Activated T-helper 2 cell treated with anti-CD3 and anti-CD28 coated beads, Interferon-gamma antibody, Interleukin-2, Interleukin-4, amounts not matched to agents 10 μg/mL and 5 μg/mL and 100 μg/mL, durations not matched to agents 14 hours and 24 hours and 36 hours (primary cell): Measurements from ENCODE around the gene FRAT1. TPM values are rescaled to one million over a fixed set of nuclear protein-coding genes. Genes with fewer than 3 reads are reported as not detected.
A peak's percentile ranks its signal among the peaks of the same experiment; 100 is the strongest.
"Not testable (repeated sequence)": the region's sequence is repeated elsewhere in the genome, so short reads cannot be mapped to it uniquely, and the experiment has no call there.

ENCODE experiments used
- DNase-seq: peaks from one replicate; pipeline ENCODE4 v3.0.0; 2021; ENCODE audit warnings: low spot score
- H3K27ac Mint-ChIP-seq: one replicate; pipeline ENCODE4 v1.8.0; 2021; ENCODE audit warnings: mixed read lengths
- H3K27me3 Mint-ChIP-seq: one replicate; pipeline ENCODE4 v1.8.0; 2021; ENCODE audit warnings: low read depth, mixed read lengths
- H3K36me3 Mint-ChIP-seq: one replicate; pipeline ENCODE4 v1.8.0; 2021; ENCODE audit warnings: low read depth, mixed read lengths
- H3K4me1 Mint-ChIP-seq: one replicate; pipeline ENCODE4 v1.8.0; 2021; ENCODE audit warnings: low read depth, mixed read lengths
- H3K4me3 Mint-ChIP-seq: one replicate; pipeline ENCODE4 v1.8.0; 2021; ENCODE audit warnings: low read depth, mild to moderate bottlenecking, moderate library complexity, mixed read lengths
- H3K9me3 Mint-ChIP-seq: one replicate; pipeline ENCODE4 v1.8.0; 2021; ENCODE audit warnings: mixed read lengths
- intact Hi-C: fragments of 100-400 bp; cut with micrococcal nuclease; formaldehyde crosslinking; loops from one replicate; pipeline ENCODE4 v1.15.1; 2023
- total RNA-seq: library from RNA; stranded (reverse); gene quantifications from 2 replicates; pipeline ENCODE4 v1.2.3, GENCODE V29; 2022

Gene FRAT1
- total RNA-seq, result 2.9 and 3.4 TPM in 2 replicates

DNA sequence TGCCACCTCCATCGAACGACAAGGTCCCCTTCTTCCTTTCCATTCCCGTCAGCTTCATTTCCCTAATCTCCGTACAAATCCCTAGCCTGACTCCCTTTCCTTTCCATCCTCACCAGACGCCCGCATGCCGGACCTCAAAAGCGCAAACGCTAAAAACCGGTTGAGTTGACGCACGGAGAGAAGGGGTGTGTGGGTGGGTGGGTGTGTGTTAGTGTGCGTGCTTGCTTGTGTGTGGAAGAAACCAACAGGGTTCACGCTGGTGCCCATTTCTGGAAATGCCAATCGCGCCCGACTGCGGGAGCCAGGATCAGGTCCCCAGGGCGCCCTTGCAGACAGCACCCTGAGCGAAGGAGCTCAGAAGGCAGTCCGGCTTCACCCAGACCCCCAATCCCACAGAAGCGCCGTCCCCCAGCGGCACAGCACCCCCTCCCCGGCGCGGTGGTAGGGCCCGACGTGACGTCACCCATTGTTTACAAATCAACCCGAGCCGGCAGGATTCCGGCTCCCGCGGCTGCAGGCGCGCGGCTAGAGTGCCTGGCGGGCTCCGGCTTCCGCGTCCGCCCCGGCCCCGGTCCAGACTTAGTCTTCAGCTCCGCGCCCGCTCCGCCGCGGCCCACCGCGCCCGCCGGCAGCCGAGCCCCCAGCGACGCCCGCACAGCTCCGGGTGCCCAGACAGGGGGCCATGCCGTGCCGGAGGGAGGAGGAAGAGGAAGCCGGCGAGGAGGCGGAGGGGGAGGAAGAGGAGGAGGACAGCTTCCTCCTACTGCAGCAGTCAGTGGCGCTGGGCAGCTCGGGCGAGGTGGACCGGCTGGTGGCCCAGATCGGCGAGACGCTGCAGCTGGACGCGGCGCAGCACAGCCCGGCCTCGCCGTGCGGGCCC, at the start of gene FRAT1:
FRAT1 (plus strand) TSS at position 500 of the 880 bp plus-strand sequence; CDS start at position 683, 183 bp downstream.
- peaks cover 5% of the 10 kb centered on the region for H3K36me3 Mint-ChIP-seq
- H3K9me3 Mint-ChIP-seq, result no peaks in the 10 kb centered on the region
- intact Hi-C loops, result loop anchor here (1.0 to 5.0 kb wide), 2 partner anchors 27 to 178 kb away; partner anchors contain the start of genes ARHGAP19, MMS19 and UBTD1
- H3K4me1 Mint-ChIP-seq, result peaks cover 19% of the 10 kb centered on the region
- H3K27me3 Mint-ChIP-seq, result peaks cover 10% of the 10 kb centered on the region
- H3K27ac Mint-ChIP-seq, result peak within 1 kb of the TSS; percentile 99
- peak; percentile 89 for DNase-seq
- peak within 1 kb of the TSS; percentile 91 for H3K4me3 Mint-ChIP-seq

GRCh38 chr10:97270523-97271154, 48.4 kb upstream of the FRAT1 start:
- intact Hi-C loops, result no loop called here
- no peak overlapping the region for H3K4me3 Mint-ChIP-seq
- no peaks in the 10 kb centered on the region for H3K27me3 Mint-ChIP-seq
- H3K9me3 Mint-ChIP-seq, result no peaks in the 10 kb centered on the region
- H3K36me3 Mint-ChIP-seq, result peaks cover 22% of the 10 kb centered on the region
- H3K27ac Mint-ChIP-seq, result no peak overlapping the region
- peaks cover 8% of the 10 kb centered on the region for H3K4me1 Mint-ChIP-seq
- no peak for DNase-seq

GRCh38 chr10:97273700-97274099, 45.4 kb upstream of the FRAT1 start:
- H3K9me3 Mint-ChIP-seq, result no peaks in the 10 kb centered on the region
- no peak for DNase-seq

DNA sequence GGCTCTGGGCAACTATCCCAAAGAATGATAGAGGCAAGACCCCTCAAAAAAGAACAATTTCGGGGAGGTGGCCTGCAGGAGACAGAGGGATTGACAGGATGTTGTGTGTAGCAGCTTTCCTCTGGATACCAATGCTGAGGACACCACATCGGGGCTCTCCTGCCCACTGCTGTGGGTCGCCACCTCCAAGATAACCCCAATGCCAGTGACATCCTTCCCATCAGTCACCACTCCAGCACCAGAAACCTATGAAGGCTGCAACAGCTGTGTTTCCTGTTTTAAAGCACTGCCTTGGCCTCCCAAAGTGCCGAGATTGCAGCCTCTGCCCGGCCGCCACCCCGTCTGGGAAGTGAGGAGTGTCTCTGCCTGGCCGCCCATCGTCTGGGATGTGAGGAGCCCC, 44.2 kb upstream of the FRAT1 start:
- DNase-seq, result no peak
- Mint-ChIP-seq H3K4me3 (no peak overlapping the region), H3K9me3 (no peaks in the 10 kb centered on the region), H3K27me3 (no peaks in the 10 kb centered on the region), H3K4me1 (peaks cover 14% of the 10 kb centered on the region), H3K27ac (no peak overlapping the region), H3K36me3 (peaks cover 2% of the 10 kb centered on the region)
- intact Hi-C loops, result no loop called here

More at GRCh38 chr10:97273700-97274099, 45.4 kb upstream of the FRAT1 start:
- no peak overlapping the region for H3K27ac Mint-ChIP-seq
- intact Hi-C loops, result no loop called here
- peaks cover 2% of the 10 kb centered on the region for H3K36me3 Mint-ChIP-seq
- no peak overlapping the region for H3K4me3 Mint-ChIP-seq
- peaks cover 10% of the 10 kb centered on the region for H3K4me1 Mint-ChIP-seq
- H3K27me3 Mint-ChIP-seq, result no peaks in the 10 kb centered on the region

DNA sequence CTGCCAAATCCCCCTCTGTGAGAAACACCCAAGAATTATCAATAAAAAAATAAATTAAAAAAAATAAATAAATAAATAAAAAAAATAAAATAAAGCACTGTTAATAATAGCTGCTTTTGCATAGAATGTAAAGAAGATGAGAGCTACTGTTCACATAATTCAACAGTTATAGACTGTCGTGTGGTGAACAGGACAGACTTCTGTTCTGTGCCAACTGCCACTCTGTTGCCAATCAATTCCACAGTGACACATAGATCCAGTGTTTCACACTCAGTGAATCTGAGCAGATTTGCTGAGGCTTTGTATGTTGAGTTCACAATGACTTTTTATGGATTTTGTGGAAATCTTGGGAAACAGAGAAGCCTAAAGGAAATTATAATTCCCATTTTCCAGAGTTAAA, 41.5 kb upstream of the FRAT1 start:
- intact Hi-C loops, result no loop called here
- H3K9me3 Mint-ChIP-seq, result no peaks in the 10 kb centered on the region
- DNase-seq, result no peak
- no peak overlapping the region for H3K4me3 Mint-ChIP-seq
- peaks cover 6% of the 10 kb centered on the region for H3K36me3 Mint-ChIP-seq
- H3K27ac Mint-ChIP-seq, result no peak overlapping the region
- no peaks in the 10 kb centered on the region for H3K27me3 Mint-ChIP-seq
- H3K4me1 Mint-ChIP-seq, result peaks cover 22% of the 10 kb centered on the region

GRCh38 chr10:97278491-97278989, 40.5 kb upstream of the FRAT1 start:
- Mint-ChIP-seq H3K36me3 (peaks cover 6% of the 10 kb centered on the region), H3K4me1 (peaks cover 22% of the 10 kb centered on the region), H3K4me3 (no peak overlapping the region), H3K27me3 (no peaks in the 10 kb centered on the region), H3K27ac (no peak overlapping the region), H3K9me3 (no peaks in the 10 kb centered on the region)
- no peak for DNase-seq
- intact Hi-C loops, result no loop called here

DNA sequence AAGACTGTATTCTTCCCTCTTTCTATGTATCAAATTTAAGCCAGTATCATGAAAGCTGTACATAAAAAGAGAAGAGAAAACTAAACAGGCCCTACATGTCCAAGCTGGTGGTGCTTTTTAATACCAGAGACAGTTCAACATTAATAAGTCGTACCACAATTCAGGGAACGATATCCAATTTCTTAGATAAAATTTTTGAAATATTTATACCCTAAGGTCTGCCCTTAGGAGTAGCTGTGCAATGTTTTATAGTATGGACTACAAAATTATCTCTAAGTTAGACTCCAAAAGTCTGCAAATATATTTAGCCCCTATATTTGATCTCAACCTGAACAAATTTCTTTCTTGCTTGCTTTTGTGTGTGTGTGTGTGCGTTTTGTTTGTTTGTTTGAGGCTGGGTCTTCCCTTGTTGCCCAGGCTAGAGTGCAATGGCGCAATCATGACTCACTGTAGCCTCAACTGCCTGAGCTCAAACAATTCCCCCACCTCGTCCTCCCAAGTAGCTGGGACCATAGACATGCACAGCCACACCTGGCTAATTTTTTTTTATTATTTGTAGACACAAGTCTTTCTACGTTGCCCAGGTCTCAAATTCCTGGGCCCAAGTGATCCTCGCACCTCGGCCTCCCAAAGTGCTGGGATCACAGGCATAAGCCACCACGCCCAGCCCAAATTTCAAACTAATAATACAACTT, 39.8 kb upstream of the FRAT1 start:
- Mint-ChIP-seq H3K4me1 (peaks cover 22% of the 10 kb centered on the region), H3K36me3 (peaks cover 5% of the 10 kb centered on the region), H3K27me3 (no peaks in the 10 kb centered on the region), H3K9me3 (no peaks in the 10 kb centered on the region), H3K4me3 (no peak overlapping the region), H3K27ac (no peak overlapping the region)
- DNase-seq, result no peak
- intact Hi-C loops, result no loop called here

GRCh38 chr10:97280783-97281182, 38.3 kb upstream of the FRAT1 start:
- H3K27me3 Mint-ChIP-seq, result no peaks in the 10 kb centered on the region
- H3K27ac Mint-ChIP-seq, result no peak overlapping the region

GRCh38 chr10:97290076-97290475, 29.0 kb upstream of the FRAT1 start:
- H3K27ac Mint-ChIP-seq, result not testable (repeated sequence)
- intact Hi-C loops, result loop anchor here (5.0 kb wide), 1 partner anchor 112 kb away; the partner anchor contains the start of gene RRP12

More at GRCh38 chr10:97280783-97281182, 38.3 kb upstream of the FRAT1 start:
- Mint-ChIP-seq H3K4me3 (no peak overlapping the region), H3K9me3 (no peaks in the 10 kb centered on the region), H3K36me3 (peaks cover 5% of the 10 kb centered on the region), H3K4me1 (peaks cover 22% of the 10 kb centered on the region)
- intact Hi-C loops, result no loop called here
- no peak for DNase-seq

DNA sequence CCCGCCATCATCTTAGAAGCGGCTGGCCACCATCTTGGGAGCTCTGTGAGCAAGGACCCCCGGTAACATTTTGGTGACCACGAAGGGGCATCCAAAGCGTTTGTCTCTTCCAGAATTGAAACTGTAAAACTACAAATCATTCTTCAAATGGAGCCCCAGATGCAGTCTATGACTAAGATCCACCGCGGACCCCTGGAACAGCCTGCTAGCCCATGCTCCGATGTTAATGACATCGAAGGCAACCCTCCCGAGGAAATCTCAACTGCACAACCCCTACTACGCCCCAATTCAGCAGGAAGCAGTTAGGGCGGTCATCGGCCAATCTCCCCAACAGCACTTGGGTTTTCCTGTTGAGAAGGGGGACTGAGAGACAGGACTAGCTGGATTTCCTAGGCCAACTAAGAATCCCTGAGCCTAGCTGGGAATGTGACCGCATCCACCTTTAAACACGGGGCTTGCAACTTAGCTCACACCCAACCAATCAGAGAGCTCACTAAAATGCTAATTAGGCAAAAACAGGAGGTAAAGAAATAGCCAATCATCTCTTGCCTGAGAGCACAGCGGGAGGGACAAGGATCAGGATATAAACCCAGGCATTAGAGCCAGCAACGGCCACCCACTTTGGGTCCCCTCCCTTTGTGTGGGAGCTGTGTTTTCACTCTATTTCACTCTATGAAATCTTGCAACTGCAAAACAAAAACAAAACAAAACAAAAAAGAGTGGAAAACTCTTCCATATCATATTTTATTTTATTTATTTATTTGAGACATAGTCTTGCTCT, 28.3 kb upstream of the FRAT1 start:
- not testable (repeated sequence) for DNase-seq, H3K27ac Mint-ChIP-seq, H3K9me3 Mint-ChIP-seq, H3K27me3 Mint-ChIP-seq
- intact Hi-C loops, result loop anchor here (5.0 kb wide), 1 partner anchor 112 kb away; the partner anchor contains the start of gene RRP12
- peaks cover 18% of the 10 kb centered on the region for H3K36me3 Mint-ChIP-seq
- peaks cover 24% of the 10 kb centered on the region for H3K4me1 Mint-ChIP-seq
- peak overlapping the region; percentile 94 for H3K4me3 Mint-ChIP-seq

More at GRCh38 chr10:97290076-97290475, 29.0 kb upstream of the FRAT1 start:
- H3K4me1 Mint-ChIP-seq, result peaks cover 24% of the 10 kb centered on the region
- DNase-seq, H3K27me3 Mint-ChIP-seq, H3K4me3 Mint-ChIP-seq, H3K9me3 Mint-ChIP-seq: not testable (repeated sequence)
- peaks cover 19% of the 10 kb centered on the region for H3K36me3 Mint-ChIP-seq

DNA sequence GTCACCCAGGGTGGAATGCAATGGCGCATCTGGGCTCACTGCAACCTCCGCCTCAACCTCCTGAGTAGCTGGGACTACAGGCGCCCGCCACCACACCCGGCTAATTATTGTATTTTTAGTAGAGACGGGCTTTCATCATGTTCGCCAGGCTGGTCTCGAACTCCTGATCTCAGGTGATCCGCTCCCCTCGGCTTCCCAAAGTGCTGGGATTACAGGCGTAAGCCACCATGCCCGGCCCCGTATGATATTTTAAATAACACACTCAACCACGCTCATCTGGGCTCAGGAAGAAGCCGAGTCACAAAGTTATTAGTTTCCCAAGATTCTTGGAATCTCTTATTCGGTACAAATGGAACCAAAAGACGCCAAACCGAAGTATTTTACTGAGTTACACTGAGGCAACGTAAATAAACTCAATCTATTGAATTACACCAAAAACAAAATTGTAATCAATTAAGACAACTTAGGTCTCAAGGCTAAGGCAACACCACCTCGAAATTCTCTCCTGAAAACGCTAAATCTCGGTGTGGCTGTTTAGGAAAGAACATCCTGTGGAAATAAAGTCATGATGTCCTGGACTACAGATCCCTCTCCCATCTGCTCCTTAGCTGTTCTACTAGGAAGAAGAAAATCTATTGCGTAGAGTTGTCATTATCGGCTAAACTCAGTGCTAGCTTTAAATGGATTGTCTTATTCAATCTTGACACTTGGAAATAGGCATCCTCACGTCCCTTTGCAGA, 27.5 kb upstream of the FRAT1 start:
- intact Hi-C loops, result loop anchor here (1.0 to 5.0 kb wide), 4 partner anchors 27 to 207 kb away; partner anchors contain the start of genes MMS19, RRP12 and UBTD1
- Mint-ChIP-seq H3K27me3 (no peaks in the 10 kb centered on the region), H3K9me3 (no peaks in the 10 kb centered on the region), H3K4me1 (peaks cover 24% of the 10 kb centered on the region), H3K27ac (peak overlapping the region; percentile 83), H3K36me3 (peaks cover 15% of the 10 kb centered on the region), H3K4me3 (peak overlapping the region; percentile 94)
- DNase-seq, result no peak
